ENCODE data around the gene GLP1R.

Gene GLP1R

GRCh38 chr6:39037707-39038106 lies 10.9 kb upstream of the GLP1R start:
- DNase-seq (ENCODE audit: low spot score): no peak
- TF ChIP-seq, protein P1, sequence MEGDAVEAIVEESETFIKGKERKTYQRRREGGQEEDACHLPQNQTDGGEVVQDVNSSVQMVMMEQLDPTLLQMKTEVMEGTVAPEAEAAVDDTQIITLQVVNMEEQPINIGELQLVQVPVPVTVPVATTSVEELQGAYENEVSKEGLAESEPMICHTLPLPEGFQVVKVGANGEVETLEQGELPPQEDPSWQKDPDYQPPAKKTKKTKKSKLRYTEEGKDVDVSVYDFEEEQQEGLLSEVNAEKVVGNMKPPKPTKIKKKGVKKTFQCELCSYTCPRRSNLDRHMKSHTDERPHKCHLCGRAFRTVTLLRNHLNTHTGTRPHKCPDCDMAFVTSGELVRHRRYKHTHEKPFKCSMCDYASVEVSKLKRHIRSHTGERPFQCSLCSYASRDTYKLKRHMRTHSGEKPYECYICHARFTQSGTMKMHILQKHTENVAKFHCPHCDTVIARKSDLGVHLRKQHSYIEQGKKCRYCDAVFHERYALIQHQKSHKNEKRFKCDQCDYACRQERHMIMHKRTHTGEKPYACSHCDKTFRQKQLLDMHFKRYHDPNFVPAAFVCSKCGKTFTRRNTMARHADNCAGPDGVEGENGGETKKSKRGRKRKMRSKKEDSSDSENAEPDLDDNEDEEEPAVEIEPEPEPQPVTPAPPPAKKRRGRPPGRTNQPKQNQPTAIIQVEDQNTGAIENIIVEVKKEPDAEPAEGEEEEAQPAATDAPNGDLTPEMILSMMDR (IDR thresholded peaks at IDR 0.05; ENCODE audit: borderline replicate concordance, control extremely low read depth, extremely low read depth, insufficient read depth, missing control alignments): no peak
- in situ Hi-C loops (cut with MboI; ENCODE audit: low sequenced_read_pairs, unreplicated experiment): no loop called here

DNA sequence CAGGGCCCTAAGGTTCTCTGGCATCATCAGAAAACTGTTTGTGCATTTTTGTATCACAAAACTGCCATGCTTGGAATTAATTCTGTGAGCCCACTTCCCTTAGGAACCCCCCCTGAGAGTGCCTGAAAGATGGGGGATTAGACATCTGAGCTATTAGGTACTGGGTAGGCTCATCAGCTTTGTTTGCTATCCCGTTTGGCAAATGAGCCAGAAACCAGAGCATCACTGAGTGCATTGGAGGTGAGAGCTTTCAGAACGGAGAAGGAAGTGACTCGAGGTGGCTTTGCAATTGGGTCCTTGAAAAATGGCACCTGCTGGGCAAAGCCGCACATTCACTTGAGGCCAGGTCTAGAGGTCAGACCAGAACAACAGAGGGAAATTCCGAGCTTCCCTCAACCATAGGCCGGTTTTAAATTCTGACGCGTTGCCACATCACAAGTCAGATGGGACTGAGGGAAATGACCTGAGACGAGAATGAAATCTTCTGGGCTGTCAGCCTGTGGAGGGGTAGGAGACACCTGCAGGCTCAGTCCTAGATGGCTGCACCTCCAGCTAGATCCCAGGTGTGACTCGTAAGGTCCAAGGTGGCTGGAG lies 8.4 kb upstream of the GLP1R start:
- TF ChIP-seq, protein P1 (IDR thresholded peaks at IDR 0.05; ENCODE audit: borderline replicate concordance, control extremely low read depth, extremely low read depth, insufficient read depth, missing control alignments): no peak
- in situ Hi-C loops (cut with MboI; ENCODE audit: low sequenced_read_pairs, unreplicated experiment): no loop called here
- DNase-seq (ENCODE audit: low spot score): no peak

DNA sequence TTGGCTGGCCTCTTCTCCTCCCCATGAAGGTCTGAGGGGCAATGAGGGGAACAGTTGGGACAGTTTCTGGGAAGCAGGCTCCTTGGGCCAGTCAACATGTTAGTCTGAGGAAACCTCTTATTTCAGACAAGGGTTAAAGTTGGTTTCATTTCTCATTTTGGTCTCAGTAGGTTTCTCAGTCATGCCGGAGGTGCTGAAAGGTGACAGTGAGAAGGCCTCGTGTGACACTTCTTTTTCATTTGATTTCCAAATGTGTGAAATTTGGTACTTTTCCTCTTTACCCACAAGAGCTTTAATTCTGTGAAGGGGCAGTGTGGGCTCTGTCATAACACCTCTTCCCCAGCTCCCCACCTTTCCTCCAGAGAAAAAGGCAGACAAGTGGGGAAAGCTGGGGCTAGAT lies 7.5 kb upstream of the GLP1R start:
- in situ Hi-C loops (cut with MboI; ENCODE audit: low sequenced_read_pairs, unreplicated experiment): no loop called here
- peak; percentile 51 for DNase-seq (ENCODE audit: low spot score)
- TF ChIP-seq, protein P1 (IDR thresholded peaks at IDR 0.05; ENCODE audit: borderline replicate concordance, control extremely low read depth, extremely low read depth, insufficient read depth, missing control alignments): no peak

DNA sequence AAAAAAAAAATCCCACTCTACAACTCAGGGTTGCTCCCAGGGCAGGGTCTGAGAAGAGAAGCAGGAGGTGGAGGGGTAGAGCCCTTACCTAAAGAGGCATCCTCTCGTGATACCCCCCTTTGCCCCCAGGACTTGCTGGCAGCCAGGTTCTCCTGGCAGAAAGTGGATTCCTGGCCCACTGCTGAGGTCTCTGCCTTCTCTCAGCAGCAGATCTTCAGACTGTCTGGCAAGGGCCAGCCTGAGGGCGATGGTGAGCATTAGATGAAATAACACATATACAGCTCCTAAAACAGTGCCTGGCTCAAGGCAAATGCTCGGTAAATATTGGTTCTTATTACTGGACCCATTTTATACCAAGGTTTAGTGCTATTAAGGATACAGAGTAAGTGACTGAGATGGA lies 4.8 kb upstream of the GLP1R start:
- in situ Hi-C loops (cut with MboI; ENCODE audit: low sequenced_read_pairs, unreplicated experiment): no loop called here
- TF ChIP-seq, protein P1 (IDR thresholded peaks at IDR 0.05; ENCODE audit: borderline replicate concordance, control extremely low read depth, extremely low read depth, insufficient read depth, missing control alignments): no peak
- DNase-seq (ENCODE audit: low spot score): no peak

DNA sequence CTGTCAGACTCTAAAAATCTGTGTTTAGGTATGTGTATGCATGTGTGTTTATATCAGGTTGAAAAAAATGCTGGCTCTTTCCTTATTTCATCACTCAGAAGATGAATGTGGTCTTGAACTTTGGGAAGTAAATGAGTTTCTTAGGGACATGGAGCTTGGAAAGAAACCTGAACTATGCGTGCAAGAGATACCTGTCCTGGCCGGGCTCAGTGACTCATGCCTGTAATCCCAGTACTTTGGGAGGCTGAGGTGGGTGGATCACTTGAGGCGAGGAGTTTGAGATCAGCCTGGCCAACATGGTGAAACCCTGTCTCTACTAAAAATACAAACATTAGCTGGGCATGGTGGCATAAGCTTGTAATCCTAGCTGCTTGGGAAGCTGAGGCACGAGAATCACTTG lies 4.4 kb upstream of the GLP1R start:
- TF ChIP-seq, protein P1 (IDR thresholded peaks at IDR 0.05; ENCODE audit: borderline replicate concordance, control extremely low read depth, extremely low read depth, insufficient read depth, missing control alignments): no peak
- DNase-seq (ENCODE audit: low spot score): no peak
- in situ Hi-C loops (cut with MboI; ENCODE audit: low sequenced_read_pairs, unreplicated experiment): no loop called here

GRCh38 chr6:39047434-39048327 lies 900 bp upstream of the GLP1R start:
- TF ChIP-seq, protein P1 (IDR thresholded peaks at IDR 0.05; ENCODE audit: borderline replicate concordance, control extremely low read depth, extremely low read depth, insufficient read depth, missing control alignments): no peak
- in situ Hi-C loops (cut with MboI; ENCODE audit: low sequenced_read_pairs, unreplicated experiment): no loop called here
- DNase-seq (ENCODE audit: low spot score): no peak
